Activated gamma-delta T cell (primary cell): ENCODE measurements around the gene NCBP3.
"Not testable (repeated sequence)": the region's sequence is repeated elsewhere in the genome, so short reads cannot be mapped to it uniquely, and the experiment has no call there.

Source experiments
- DNase-seq: peaks from one replicate; lab custom pipeline; 2025; lab: John Stamatoyannopoulos, UW

Gene NCBP3

DNA sequence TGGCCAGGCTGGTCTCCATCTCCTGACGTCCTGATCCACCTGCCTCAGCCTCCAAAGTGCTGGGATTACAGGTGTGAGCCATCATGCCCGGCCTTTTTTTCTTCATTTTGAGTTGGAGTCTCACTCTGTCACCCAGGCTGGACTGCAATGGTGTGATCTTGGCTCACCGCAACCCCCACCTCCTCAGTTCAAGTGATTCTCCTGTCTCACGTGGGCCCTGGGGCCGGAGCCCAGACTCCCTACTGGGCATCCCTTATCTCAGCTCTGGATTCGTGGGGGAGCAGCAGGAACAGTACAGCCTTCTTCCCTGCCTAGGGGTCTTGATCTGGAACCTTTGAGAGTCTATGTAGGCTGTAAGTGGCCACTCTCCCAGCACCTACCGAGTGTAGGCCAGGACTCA lies 52.8 kb downstream of the NCBP3 start:
- DNase-seq, result not testable (repeated sequence)

DNA sequence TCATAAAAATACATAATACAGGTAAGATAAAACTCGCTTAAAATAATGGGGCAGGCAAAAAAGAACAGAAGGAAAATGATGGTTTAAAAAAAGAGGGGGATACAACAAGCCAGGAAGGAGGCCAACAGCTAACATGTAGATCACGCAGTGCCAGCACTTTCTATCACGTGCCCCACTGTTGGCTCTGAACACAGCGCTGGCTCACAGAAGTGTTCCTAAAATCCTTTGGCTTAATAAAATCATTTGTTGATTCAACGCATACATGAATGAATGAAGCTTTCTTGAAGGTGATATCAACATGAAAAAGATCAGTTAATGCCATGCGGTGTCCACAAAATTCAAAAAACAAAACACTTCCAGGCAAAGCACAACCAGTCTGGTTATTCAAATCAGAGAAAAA lies 53.6 kb downstream of the NCBP3 start:
- no peak for DNase-seq

DNA sequence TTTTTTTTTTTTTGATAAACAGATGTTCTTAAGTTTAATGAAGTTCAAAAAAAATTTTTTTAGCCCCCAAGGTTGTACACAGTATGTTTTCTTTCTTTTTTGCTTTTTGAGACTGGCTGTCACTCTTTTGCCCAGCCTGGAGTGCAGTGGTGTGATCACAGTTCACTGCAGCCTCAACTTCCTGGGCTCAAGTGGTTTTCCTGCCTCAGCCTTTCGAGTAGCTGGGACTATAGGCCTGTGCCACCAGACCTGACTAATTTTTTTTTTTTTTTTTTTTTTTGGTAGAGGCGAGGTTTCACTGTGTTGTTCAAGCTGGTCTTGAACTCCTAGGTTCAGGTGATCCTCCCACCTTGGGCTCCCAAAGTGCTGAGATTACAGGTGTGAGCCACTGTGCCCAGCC lies 57.8 kb downstream of the NCBP3 start:
- DNase-seq, result no peak

DNA sequence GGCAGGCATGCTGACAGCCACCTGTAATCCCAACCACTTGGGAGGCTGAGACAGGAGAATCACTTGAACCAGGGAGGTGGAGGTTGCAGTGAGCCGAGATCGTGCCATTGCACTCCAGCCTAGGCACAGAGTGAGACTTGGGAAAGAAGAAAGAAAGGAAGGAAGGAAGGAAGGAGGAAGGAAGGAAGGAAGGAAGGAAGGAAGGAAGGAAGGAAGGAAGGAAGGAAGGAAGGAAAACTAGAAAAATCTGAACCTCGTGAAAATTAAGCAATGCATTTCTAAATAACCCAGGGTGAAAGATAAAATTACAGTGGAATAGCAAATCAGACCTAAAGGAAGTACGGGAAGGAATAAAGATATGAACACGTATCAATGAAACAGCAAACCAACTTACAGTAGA lies 60.7 kb downstream of the NCBP3 start:
- not testable (repeated sequence) for DNase-seq

DNA sequence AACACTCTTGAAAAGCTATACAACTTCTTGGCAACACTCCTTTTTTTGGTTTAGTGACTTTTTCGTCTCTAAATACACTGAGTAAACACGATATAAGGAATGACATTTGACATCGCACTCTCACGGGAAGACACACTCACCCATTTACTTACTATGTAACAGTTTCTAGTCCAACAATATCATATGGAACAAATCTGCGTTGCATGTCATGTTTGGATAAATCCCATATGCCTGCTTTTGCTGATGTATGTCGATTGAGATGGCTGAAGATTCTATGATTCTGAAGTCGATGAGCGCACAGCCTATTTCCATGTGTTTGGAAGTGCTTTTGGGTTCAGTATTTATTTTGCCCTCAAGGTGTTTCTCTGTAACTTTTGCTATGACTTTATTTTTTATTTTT lies 63.3 kb downstream of the NCBP3 start:
- DNase-seq, result no peak

DNA sequence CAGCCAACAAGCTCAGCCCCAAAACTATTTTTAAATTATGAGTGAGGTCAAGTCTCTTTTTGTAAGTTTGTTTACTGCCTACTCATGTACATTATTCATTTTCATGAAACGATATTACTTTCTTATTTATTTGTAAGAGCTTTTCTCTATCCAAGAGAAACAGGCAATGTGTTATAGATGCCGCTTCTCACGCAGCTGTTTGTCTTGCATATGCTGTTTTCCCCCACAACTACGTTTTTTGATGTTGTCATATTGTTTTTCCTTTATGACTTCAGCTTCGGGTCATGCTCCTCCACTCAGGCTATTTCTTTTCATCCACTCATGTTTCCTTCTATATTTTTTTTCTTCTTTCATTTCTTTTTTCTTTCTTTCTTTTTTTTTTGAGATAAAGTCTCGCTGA lies 65.1 kb downstream of the NCBP3 start:
- DNase-seq, result no peak

DNA sequence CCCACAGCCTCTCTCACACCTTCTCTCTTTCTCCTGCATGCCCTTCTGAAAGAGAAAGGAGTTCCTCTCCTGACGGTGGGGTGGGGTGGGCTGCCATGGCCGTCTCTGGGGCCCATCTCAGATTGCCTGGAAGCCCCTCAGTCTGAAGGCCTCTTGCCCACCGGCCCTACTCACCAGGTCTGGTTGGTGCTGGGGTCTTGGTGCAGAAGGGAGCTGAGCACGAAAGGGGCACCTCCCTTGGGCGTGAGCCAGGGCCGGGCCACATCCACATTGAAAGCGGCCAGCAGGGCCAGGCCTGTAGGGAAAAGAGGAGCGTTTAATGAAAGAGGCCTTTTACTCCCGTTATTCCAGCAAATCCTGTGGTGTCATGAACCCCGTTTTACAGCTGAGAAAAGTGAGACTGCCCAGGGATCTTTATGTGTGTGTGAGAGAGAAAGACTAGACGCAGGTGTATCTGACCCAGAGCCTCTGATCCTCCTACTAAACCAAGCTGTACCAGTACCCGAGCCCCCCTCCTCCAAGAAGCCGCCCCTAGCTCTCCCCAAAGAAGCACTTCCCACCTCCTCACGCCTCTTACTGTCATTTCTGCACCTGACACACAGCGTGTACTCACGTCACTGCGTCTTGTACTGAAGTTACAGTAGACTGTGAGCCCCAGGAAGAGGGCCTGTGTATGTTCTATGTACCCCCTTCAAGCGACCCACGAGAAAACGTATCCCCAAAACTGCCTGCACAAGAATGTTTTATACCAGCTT lies 68.5 kb downstream of the NCBP3 start:
- no peak for DNase-seq

DNA sequence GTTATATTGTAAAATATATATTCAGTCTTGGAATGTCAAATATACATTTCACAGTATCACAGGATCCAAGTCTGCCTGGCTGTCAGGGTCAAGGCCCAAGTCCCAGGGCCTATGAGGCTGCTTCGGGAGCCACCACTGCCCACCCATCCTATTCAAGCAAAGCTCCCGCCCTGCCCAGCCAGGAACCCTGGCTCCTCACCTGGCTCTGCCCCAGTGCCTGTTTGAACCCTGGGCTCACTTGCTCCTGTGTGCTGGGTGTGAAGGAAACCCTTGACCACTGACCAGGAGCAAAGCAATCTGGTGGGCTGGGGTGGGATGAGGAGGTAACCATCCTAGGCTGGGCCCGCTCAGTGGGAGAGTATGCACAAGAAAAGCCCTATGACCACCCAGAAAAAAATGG lies 72.1 kb downstream of the NCBP3 start:
- no peak for DNase-seq

DNA sequence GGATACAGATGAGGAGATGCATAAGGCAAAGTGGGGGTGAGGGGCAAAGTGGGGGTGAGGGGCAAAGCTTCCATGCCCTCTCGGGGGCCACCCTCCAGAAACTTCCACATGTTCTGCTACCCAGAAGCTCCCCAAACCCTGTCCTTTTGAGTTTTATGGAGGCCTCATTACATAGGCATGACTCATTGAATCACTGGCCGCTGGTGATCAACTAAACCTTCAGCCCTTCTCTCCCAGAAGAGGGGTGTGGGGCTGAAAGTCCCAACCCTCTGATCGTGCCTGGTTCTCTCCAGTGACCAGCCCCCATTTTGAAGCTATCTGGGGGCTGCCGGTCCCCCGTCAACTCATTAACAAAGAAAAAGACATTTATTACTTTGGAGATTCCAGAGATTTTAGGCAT lies 72.5 kb downstream of the NCBP3 start:
- no peak for DNase-seq

DNA sequence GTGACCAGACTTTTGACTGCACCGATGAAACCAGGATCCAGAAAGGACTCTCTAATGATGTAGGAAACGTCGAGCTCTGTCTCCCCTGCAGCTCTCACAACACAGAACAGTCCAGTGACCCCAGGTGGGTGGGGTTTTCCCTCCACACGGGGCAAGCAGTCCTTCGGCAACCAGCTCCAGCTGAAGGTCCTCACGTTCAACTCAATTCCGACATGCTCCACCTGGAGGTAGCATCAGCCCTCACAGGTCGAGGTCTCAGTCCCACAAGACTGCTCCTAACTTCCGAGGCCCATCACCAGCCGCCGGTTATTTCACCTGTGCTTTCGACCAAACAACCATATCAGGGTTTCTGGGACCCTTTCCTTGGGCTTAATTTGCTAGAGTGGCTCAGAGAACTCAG lies 73.3 kb downstream of the NCBP3 start:
- DNase-seq, result no peak

DNA sequence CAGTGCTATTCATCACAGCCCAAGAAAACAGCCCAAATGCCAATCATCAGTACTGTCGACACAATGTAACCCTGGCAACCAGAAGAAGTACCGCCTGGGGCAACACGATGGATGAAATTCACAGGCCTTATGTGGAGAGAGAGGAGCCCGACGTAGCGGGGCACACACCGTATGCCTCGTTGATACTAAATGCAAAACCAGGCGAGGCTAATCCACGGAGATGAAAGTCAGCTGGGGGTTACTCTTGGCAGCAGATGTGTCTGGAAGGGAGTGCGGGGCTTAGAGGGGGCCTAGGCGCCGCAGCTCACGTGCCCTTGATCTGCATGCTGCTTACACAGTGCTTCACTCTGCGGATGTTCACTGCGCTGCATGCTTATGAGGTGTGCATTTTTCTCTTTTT lies 74.9 kb downstream of the NCBP3 start:
- DNase-seq, result no peak

DNA sequence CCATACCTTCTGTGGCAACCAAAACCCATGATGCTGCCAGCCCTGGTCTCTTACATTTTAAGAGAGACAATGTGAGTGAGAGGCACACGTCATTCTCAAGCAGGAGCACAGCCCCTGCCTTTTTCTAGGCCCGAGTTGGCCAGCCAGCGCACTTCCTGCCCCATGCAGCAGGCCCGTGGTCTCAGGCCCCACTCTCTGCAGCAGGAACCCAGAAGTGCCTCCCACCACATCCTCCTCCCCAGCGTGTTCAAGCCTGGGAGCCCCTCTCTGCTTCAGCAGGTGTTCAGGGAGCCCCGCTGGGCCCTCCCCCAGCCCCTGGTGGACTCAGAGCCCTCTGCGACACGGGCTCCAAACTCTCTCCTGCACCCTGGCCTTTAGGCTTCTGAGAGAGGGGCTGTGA lies 75.6 kb downstream of the NCBP3 start:
- DNase-seq, result peak; percentile 51

DNA sequence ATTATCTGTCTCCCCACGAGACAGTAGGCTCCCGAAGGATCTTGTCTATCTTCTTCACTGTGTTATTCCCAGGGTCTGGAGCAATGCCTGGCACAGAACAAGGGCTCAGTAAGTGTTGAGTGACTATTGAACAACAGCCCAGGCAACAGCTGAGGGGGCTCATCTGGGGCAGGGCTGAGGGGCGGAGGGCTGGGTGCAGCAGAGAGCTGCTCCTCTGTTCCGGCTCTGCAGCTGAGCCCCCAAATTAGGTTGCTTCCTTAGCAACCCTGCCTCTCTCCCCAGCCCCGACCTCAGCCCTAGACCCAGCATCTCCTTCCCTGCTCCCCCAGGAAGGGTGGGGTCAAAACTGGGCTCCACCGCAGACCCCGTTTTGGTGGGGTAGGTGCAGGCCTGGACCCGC lies 77.3 kb downstream of the NCBP3 start:
- DNase-seq, result no peak

DNA sequence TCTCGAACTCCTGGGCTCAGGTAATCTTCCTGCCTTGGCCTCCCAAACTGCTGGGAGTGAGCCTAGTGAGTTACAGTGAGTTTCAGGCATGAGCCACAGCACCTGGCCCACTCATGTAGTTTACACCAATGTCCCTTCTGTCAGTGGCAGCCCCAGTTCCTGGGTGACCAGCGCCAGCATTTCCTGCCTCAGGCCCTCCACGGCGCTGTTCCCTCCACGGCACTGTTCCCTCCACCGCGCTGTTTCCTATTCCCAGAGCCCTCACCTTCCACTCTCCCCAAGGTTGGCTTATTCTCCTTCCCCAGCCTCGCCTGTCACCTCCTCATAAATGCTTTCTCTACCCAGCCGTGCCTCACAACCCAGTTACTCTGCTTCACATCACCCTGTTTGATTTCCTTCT lies 77.7 kb downstream of the NCBP3 start:
- DNase-seq, result no peak

DNA sequence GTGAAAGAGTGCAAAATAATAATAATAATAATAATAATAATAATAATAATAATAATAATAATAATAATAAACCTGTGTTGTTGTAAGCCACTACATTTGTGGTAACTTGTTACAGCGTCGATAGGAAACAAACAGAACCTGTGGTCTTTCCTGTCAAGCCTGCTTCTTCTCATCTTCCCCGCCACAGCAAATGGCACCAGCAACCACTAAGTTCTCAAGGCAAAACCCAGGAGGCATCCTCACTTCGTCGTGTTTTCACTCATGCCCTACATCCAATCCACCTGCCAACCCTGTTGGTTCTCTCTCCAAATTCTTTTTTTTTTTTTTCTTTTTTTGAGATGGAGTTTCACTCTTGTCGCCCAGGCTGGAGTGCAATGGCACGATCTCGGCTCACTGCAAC lies 79.3 kb downstream of the NCBP3 start:
- no peak for DNase-seq

DNA sequence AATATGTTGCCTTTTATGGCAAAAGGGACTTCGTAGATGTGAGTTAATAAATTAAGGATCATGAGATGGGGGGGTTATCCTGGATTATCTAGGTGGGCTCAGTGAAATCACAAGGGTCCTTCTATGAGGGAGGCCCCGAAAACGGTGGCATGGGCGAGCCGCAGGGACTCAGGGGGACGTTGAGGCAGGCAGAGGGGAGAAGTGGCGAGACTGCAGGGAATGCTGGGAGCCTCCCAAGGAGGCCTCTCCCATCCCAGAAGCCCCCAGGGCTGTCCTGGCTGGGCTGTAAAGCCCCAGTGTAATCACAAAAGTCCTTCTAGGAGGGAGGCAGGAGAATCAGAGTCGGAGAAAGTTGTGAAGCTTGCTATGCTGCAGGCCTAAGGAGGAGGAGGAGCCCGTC lies 80.1 kb downstream of the NCBP3 start:
- DNase-seq, result no peak

DNA sequence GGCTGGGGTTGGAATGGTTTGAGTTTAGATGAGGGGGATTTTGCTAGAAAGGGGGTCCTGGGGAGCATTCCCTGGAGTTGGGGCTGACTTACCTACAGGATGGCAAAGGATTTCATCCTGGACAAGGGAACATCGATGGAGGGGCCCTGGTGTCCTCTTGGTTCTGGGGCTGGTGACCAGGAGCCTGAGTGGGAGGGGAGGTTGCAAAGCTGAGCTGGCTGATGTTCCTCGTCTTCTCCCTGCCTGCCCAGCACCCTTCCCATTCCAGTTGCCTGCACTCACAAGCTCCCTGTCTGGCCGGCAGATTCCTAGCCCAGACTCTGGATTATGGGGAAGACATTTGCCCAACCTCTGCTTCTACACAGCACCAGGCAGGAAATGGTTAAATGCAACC lies 82.3 kb downstream of the NCBP3 start:
- DNase-seq, result no peak

DNA sequence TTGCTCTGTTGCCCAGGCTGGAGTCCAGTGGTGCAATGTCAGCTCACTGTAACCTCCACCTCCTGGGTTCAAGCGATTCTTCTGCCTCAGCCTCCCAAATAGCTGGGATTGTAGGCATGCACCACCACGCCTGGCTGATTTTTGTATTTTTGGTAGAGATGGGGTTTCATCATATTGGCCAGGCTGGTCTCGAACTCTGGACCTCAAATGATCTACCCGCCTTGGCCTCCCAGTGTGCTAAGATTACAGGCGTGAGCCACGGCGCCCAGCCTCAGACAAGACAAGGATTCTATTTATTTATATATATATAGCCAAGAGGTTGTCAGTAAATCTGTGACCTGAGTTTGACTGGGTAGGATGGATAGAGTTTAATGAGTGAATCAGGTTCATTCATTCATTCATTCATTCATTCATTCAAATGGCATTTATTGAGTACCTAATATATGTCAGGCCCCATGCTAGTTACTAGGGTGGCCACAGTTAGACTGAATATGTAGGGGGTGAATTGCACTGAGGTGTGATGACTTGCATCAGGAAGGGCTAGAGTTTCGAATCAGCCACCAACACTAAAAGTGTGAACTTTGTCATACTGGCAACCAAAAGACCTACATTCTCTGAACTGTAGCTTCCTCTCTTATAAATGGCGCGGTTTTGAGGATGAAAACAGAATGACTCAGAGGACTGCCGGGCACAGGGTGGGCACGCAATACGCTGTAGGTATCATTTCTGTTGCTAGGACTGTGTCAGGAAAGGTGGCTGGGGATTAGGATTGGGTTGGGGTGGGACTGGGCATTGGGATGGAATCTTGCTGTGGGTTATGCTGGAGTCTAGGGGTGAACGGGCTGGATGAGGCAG lies 82.9 kb downstream of the NCBP3 start:
- no peak for DNase-seq

DNA sequence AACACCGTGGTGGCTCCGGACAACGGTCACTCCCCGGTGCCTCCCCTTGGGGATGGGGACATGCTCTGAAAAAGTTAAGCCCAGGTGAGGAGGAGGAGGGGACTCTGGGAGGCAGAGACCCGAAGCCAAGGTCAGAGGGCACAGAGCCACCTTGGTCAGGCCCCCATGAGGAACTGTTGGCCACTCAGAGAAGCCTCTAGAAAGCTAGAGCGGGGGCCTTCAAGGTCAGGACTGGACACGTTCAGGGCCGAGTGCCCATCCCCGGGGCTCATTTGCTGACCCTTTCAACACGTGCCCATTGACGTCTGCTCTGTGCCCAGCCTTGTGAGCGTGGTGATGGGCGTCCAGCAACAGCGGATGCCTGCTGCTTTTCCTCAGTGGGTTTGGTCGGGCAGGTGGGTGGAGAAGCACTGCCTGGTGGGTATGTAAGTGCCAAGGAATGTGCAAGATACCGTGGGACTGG lies 84.1 kb downstream of the NCBP3 start:
- DNase-seq, result no peak

DNA sequence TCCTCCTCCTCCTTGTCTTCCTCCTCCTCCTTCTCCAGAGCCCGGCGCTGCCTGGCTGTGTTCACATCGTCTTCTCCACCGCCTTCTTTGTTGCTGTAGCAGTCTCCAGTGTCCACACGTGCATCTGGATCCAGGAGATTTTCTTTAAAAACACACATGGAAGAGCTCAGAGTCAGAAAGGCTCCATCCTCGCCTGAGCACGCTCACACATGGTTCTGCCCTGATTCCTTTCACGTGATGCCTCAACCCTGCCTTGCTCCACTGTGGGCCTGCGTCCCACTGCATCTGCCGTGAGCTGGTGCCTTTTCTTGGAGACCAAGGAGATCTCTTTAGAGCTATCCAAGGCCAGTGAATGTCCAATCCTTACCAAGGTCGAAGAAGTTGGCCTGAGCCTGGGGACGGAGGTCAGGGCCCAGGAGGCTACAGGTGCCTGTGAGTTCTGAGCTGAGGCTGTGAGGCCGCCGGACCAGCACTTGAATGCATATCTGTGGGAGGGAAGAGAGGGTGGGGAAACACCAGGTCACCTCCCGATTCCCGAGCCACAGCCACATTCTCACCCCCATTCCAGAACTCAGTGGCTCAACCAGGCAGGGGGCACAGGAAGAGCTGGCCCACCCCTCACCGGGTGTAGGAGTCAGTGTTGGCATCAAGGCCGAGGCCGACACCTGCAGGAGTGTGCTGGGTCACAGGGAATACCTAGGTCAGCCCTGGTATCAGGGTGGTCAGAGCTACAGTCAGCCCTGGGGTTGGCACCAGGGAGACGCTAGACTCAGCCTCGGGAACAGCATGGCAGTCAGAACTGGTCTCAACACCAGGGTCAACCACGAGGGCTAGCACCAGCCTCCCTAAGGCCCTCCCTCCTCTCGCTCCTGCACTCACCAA lies 84.8 kb downstream of the NCBP3 start:
- no peak for DNase-seq

DNA sequence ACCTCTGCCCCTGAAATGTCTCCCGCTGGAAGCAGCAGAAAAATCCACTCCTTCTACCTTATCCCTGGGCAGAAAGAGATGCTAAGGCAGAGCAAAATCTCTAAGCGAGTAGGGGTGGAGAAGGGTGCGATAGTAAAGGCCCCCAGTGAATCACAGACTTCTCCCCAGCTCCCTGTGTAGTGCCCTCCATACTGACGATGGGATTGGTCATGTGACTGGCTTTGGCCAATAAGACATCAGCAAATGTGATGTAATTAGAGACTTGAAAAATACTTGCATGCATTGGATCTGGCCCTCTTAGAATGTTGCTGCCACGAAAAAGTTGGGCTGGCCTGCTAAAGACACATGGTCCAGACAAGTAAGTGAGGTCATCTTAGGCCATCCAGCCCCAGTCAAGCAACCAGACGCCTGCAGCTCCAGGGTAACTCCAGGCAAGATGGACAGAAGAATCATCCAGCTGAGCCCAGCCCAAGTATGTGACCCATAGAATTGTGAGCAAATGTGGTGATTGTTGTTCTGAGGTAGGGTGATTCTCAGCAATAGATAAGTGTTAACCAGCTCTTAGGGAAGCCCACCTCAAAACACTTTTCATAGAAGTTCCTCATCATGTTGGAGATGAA lies 86.3 kb downstream of the NCBP3 start:
- no peak for DNase-seq
